ENCODE results near the gene EVC2. TPM values are rescaled to one million over a fixed set of nuclear protein-coding genes. Genes with fewer than 3 reads are reported as not detected.
"Not testable (repeated sequence)": the region's sequence is repeated elsewhere in the genome, so short reads cannot be mapped to it uniquely, and the experiment has no call there.

The EVC2 gene
- total RNA-seq, 1 experiment from 2014 or later = 3.2 TPM

DNA sequence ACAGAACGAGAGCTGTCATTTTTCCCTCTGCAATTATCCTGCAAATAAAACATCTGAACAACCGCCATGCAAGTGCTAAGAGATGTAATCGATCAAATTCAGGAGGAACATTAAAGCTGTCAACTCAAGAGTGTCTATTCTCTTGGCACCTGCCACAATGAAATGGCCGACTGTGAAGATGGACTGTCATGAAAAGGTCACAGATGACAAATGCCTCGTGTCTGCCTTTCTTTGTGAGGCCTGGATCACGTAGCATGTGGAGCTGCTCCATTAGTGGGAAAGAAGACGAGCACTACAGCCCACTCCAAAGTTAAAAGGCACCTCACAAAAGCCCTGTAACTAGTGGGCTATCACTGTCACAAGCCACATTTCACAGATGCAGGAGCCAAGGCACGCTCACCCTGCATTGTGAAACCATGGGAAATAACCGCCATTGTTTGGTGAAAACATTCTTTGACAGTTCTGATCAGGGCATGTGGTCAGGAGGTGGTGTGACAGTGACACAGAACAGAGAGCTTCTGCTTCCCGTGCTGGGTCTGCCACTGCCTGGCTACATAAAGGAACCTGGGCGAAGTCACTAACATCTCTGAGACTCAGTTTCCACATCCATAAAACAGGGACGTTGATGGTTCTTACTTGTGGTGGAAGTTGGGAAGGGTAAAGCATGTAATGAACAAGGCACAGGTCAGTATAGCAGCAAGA, 98.9 kb downstream of the EVC2 start:
- Histone ChIP-seq H3K9me3 (ENCODE audit: low read length) (no peaks in the 10 kb centered on the region), H3K27me3 (ENCODE audit: low read length) (no peaks in the 10 kb centered on the region), H3K79me2 (ENCODE audit: low read length) (no peaks in the 10 kb centered on the region), H3K27ac (ENCODE audit: low read length) (no peak overlapping the region), H3K9ac (ENCODE audit: low read length) (no peak overlapping the region), H3K36me3 (ENCODE audit: low read depth, low read length) (no peaks in the 10 kb centered on the region), H3F3A (ENCODE audit: low read length, unreplicated experiment) (no peaks in the 10 kb centered on the region), H3K4me2 (ENCODE audit: low read length) (no peak overlapping the region), H3K9me2 (replicated peaks; ENCODE audit: low read length) (no peaks in the 10 kb centered on the region), H3K4me3 (ENCODE audit: low read length) (no peak overlapping the region), H4K20me1 (ENCODE audit: low read length) (no peaks in the 10 kb centered on the region), H2AFZ (ENCODE audit: low read length) (no peak overlapping the region), H3K4me1 (ENCODE audit: insufficient read depth, low read length) (no peaks in the 10 kb centered on the region)
- TF ChIP-seq CTCF (conservative IDR thresholded peaks at IDR 0.05; ENCODE audit: low read depth, low read length) (no peak), EZH2phosphoT487 (IDR thresholded peaks at IDR 0.05; ENCODE audit: borderline replicate concordance, low read length) (no peak), EZH2 (IDR thresholded peaks at IDR 0.05; ENCODE audit: low read length, unreplicated experiment) (no peak)
- DNase-seq = no peak
- no peak for ATAC-seq
- intact Hi-C loops (cut with micrococcal nuclease) = no loop called here
- CTCF ChIA-PET = no interaction called here
- no TSS peak for BruUV-seq (replicated peaks)
- POLR2A ChIA-PET (ENCODE audit: unreplicated experiment) = no interaction called here

DNA sequence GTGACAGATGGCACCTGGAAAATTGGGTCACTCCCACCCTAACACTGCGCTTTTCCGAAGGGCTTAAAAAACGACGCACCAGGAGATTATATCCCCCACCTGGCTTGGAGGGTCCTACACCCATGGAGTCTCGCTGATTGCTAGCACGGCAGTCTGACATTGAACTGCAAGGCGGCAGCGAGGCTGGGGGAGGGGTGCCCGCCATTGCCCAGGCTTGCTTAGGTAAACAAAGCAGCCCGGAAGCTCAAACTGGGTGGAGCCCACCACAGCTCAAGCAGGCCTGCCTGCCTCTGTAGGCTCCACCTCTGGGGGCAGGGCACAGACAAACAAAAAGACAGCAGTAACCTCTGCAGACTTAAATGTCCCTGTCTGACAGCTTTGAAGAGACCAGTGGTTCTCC, 114.5 kb downstream of the EVC2 start:
- H2AFZ ChIP-seq (ENCODE audit: low read length); H3K4me3 ChIP-seq (ENCODE audit: low read length); POLR2A ChIA-PET (ENCODE audit: unreplicated experiment); H3K4me1 ChIP-seq (ENCODE audit: insufficient read depth, low read length); intact Hi-C loops (cut with micrococcal nuclease); H3K27me3 ChIP-seq (ENCODE audit: low read length); H3K9me2 ChIP-seq (replicated peaks; ENCODE audit: low read length); H3K4me2 ChIP-seq (ENCODE audit: low read length); H3K36me3 ChIP-seq (ENCODE audit: low read depth, low read length); ATAC-seq; H3F3A ChIP-seq (ENCODE audit: low read length, unreplicated experiment); DNase-seq; H3K27ac ChIP-seq (ENCODE audit: low read length); H3K9me3 ChIP-seq (ENCODE audit: low read length); H4K20me1 ChIP-seq (ENCODE audit: low read length); H3K79me2 ChIP-seq (ENCODE audit: low read length); H3K9ac ChIP-seq (ENCODE audit: low read length); CTCF ChIA-PET; BruUV-seq (replicated peaks): not testable (repeated sequence)

GRCh38 chr4:5592272-5592671, 116.1 kb downstream of the EVC2 start:
- no peaks in the 10 kb centered on the region for H3K27me3 ChIP-seq (ENCODE audit: low read length)
- no peak overlapping the region for H3K27ac ChIP-seq (ENCODE audit: low read length)
- no peak for TF ChIP-seq CTCF (conservative IDR thresholded peaks at IDR 0.05; ENCODE audit: low read depth, low read length)
- TF ChIP-seq EZH2 (IDR thresholded peaks at IDR 0.05; ENCODE audit: low read length, unreplicated experiment) = no peak
- no peak for TF ChIP-seq EZH2phosphoT487 (IDR thresholded peaks at IDR 0.05; ENCODE audit: borderline replicate concordance, low read length)
- no peaks in the 10 kb centered on the region for H3K9me2 ChIP-seq (replicated peaks; ENCODE audit: low read length)
- no peak overlapping the region for H3K9ac ChIP-seq (ENCODE audit: low read length)
- DNase-seq = no peak
- no peak overlapping the region for H3K4me2 ChIP-seq (ENCODE audit: low read length)
- no peaks in the 10 kb centered on the region for H3F3A ChIP-seq (ENCODE audit: low read length, unreplicated experiment)
- H4K20me1 ChIP-seq (ENCODE audit: low read length) = no peaks in the 10 kb centered on the region
- H3K36me3 ChIP-seq (ENCODE audit: low read depth, low read length) = no peaks in the 10 kb centered on the region
- no TSS peak for BruUV-seq (replicated peaks)
- CTCF ChIA-PET = no interaction called here
- no peak overlapping the region for H2AFZ ChIP-seq (ENCODE audit: low read length)
- intact Hi-C loops (cut with micrococcal nuclease) = no loop called here
- H3K9me3 ChIP-seq (ENCODE audit: low read length) = no peaks in the 10 kb centered on the region
- POLR2A ChIA-PET (ENCODE audit: unreplicated experiment) = no interaction called here
- no peaks in the 10 kb centered on the region for H3K79me2 ChIP-seq (ENCODE audit: low read length)
- H3K4me1 ChIP-seq (ENCODE audit: insufficient read depth, low read length) = no peaks in the 10 kb centered on the region
- ATAC-seq = no peak
- no peak overlapping the region for H3K4me3 ChIP-seq (ENCODE audit: low read length)

Measured in PC-3 (cell line).